Kidney (tissue), 14 donors: Measurements from ENCODE around the gene PHACTR1. TPM values are rescaled to one million over a fixed set of nuclear protein-coding genes. Genes with fewer than 3 reads are reported as not detected.

Experiments used
- DNase-seq, 5 donors: peaks; one replicate each; pipeline ENCODE4 v3.0.0-alpha.2; 2013 to 2020
- FAIRE-seq: peaks from 2 replicates; lab custom pipeline; 2012; peaks lifted over from hg19 to GRCh38; lab: Jason Lieb, UNC
- H3K27ac ChIP-seq, 2 donors: one replicate each; pipeline ENCODE4 v1.7.0; 2013; ENCODE audit warnings: low read depth in 2 of 2, low read length in 2 of 2, inconsistent platforms in 1 of 2
- H3K27me3 ChIP-seq: one replicate; pipeline ENCODE4 v1.7.1; 2013; ENCODE audit warnings: low read length, inconsistent platforms; ENCODE audit not compliant: control insufficient read depth, insufficient read depth
- H3K36me3 ChIP-seq, 3 donors: one replicate each; pipeline versions ENCODE4 v1.7.0 to v1.7.1; 2013; ENCODE audit warnings: low read length in 3 of 3, control low read depth in 1 of 3, inconsistent platforms in 1 of 3; ENCODE audit not compliant: insufficient read depth in 3 of 3, control insufficient read depth in 2 of 3
- H3K4me1 ChIP-seq, 3 donors: one replicate each; pipeline versions ENCODE4 v1.7.0 to v1.7.1; 2013; ENCODE audit warnings: low read length in 3 of 3, inconsistent platforms in 1 of 3, low read depth in 1 of 3; ENCODE audit not compliant: control insufficient read depth in 2 of 3, insufficient read depth in 2 of 3
- H3K4me3 ChIP-seq, 3 donors: one replicate each; pipeline versions ENCODE4 v1.7.0 to v1.8.1; 2013; ENCODE audit warnings: low read length in 3 of 3, control low read depth in 1 of 3, inconsistent platforms in 1 of 3
- H3K9ac ChIP-seq, 3 donors: one replicate each; pipeline versions ENCODE4 v1.7.0 to v1.7.1; 2013; ENCODE audit warnings: low read length in 3 of 3, control low read depth in 1 of 3, inconsistent platforms in 1 of 3
- H3K9me3 ChIP-seq, 3 donors: one replicate each; pipeline versions ENCODE4 v1.7.0 to v1.7.1; 2013; ENCODE audit warnings: low read length in 3 of 3, control low read depth in 1 of 3, inconsistent platforms in 1 of 3; ENCODE audit not compliant: control insufficient read depth in 2 of 3, insufficient read depth in 1 of 3
- CTCF ChIP-seq: IDR thresholded peaks from 3 replicates; pipeline ENCODE4 v1.5.1; 2012; ENCODE audit warnings: mild to moderate bottlenecking, moderate library complexity, borderline replicate concordance; ENCODE audit not compliant: insufficient read depth; ENCODE audit errors: extremely low read depth
- intact Hi-C: fragments of 100-400 bp; cut with DNase I; formaldehyde crosslinking; loops from one replicate; pipeline ENCODE4 v1.11.1; 2022
- polyA plus RNA-seq: library from polyadenylated mRNA; stranded (reverse); fragments of 350-450 nt; fragmentation: Illumina TruSeq; extraction: RNeasy Lipid Tissue Mini Kit (QIAGEN cat#74804); gene quantifications from one replicate; pipeline ENCODE4 v1.2.3, GENCODE V29; 2014; ENCODE audit warnings: low read depth, low replicate concordance; ENCODE audit not compliant: insufficient read depth
- total RNA-seq: library from RNA; stranded (reverse); fragmentation: NEBNext Ultra II Directional; extraction: Animal tissue kit (Norgen Biotek cat#: 25700); gene quantifications from one replicate; pipeline ENCODE4 v1.2.1, GENCODE V29; 2021
- donor health status: control.
- donor health status: control.
- donor health status: control.
- donor health status: control.
- donor health status: control.
- donor health status: DM: yes; HTN: yes; CAD: no.
- donor health status: Normal renal cell carcinoma (clear cell type).

Gene PHACTR1
- total and polyA plus RNA-seq, 2 donors from 2014 or later = 3.3 to 33.6 TPM

- Histone ChIP-seq H3K4me1 (no peaks in the 10 kb centered on the region), H3K9ac (no peak overlapping the region), H3K4me3 (no peak overlapping the region), H3K27ac (no peak overlapping the region), H3K36me3 (no peaks in the 10 kb centered on the region), H3K27me3 (no peaks in the 10 kb centered on the region), H3K9me3 (no peaks in the 10 kb centered on the region)
- FAIRE-seq (no peak), DNase-seq (no peak)
- TF ChIP-seq CTCF = no peak
- intact Hi-C loops = no loop called here
These were observed 381.4 kb downstream of the PHACTR1 start for GRCh38 chr6:13098006-13098405.

GRCh38 chr6:13098793-13099570 lies 382.4 kb downstream of the PHACTR1 start:
- no peak overlapping the region for H3K27ac ChIP-seq
- DNase-seq (no peak), FAIRE-seq (no peak)
- H3K27me3 ChIP-seq = no peaks in the 10 kb centered on the region
- no peaks in the 10 kb centered on the region for H3K4me1 ChIP-seq
- no peak overlapping the region for H3K9ac ChIP-seq
- H3K4me3 ChIP-seq = no peak overlapping the region
- intact Hi-C loops = no loop called here
- TF ChIP-seq CTCF = no peak
- no peaks in the 10 kb centered on the region for H3K36me3 ChIP-seq
- H3K9me3 ChIP-seq = no peaks in the 10 kb centered on the region

GRCh38 chr6:13099771-13100170 lies 383.2 kb downstream of the PHACTR1 start:
- Histone ChIP-seq H3K27ac (no peak overlapping the region), H3K9me3 (no peaks in the 10 kb centered on the region), H3K27me3 (no peaks in the 10 kb centered on the region), H3K9ac (no peak overlapping the region), H3K36me3 (no peaks in the 10 kb centered on the region), H3K4me1 (no peaks in the 10 kb centered on the region), H3K4me3 (no peak overlapping the region)
- no peak for TF ChIP-seq CTCF
- intact Hi-C loops = no loop called here
- no peak for FAIRE-seq
- no peak for DNase-seq
